Measurements from ENCODE around the gene AUTS2. TPM values are rescaled to one million over a fixed set of nuclear protein-coding genes. Genes with fewer than 3 reads are reported as not detected.

The AUTS2 gene
- total RNA-seq, 1 experiment from 2014 or later, result 256 TPM

GRCh38 chr7:69696686-69697685 is 98.7 kb downstream of the AUTS2 start:
- Histone ChIP-seq H3K9ac (ENCODE audit: extremely low read depth, insufficient read length, low read length) (no peak overlapping the region), H3K56ac (ENCODE audit: insufficient read length, low read depth, low read length) (no peak overlapping the region), H4K91ac (ENCODE audit: insufficient read length, low read depth, low read length) (no peak overlapping the region), H2BK12ac (ENCODE audit: insufficient read length, low read depth, low read length) (no peak overlapping the region), H2BK20ac (ENCODE audit: low read depth, low read length, poor library complexity, severe bottlenecking) (no peak overlapping the region), H3K14ac (ENCODE audit: insufficient read depth, low read length) (no peak overlapping the region), H3K9me3 (ENCODE audit: control insufficient read depth, low read depth, low read length) (no peaks in the 10 kb centered on the region), H4K8ac (replicated peaks; ENCODE audit: insufficient read length, low read depth, low read length) (no peak overlapping the region), H2AFZ (ENCODE audit: low read length) (no peak overlapping the region), H3K4ac (ENCODE audit: low read depth, low read length) (no peak overlapping the region), H3T11ph (ENCODE audit: low read length) (no peak overlapping the region), H3K79me1 (ENCODE audit: insufficient read depth, low read depth, low read length, poor library complexity, severe bottlenecking) (no peaks in the 10 kb centered on the region), H2BK5ac (ENCODE audit: insufficient read length, low read length) (no peak overlapping the region), H3K4me2 (ENCODE audit: insufficient read depth, insufficient read length, low read length) (no peak overlapping the region), H3K23me2 (ENCODE audit: insufficient read length, low read depth, low read length, poor library complexity, severe bottlenecking) (no peaks in the 10 kb centered on the region), H2BK120ac (ENCODE audit: low read depth, low read length, poor library complexity, severe bottlenecking) (no peak overlapping the region), H3K18ac (ENCODE audit: insufficient read length, low read depth, low read length) (no peak overlapping the region), H4K5ac (ENCODE audit: insufficient read length, low read depth, low read length) (no peak overlapping the region), H2BK15ac (ENCODE audit: low read depth, low read length) (no peak overlapping the region), H3K27ac (ENCODE audit: insufficient read length, low read depth, low read length) (no peak overlapping the region), H3K27me3 (ENCODE audit: insufficient read depth, low read length) (no peaks in the 10 kb centered on the region), H3K4me1 (ENCODE audit: insufficient read depth, low read length) (no peaks in the 10 kb centered on the region), H2AK5ac (ENCODE audit: insufficient read length, low read length) (no peak overlapping the region), H3K23ac (ENCODE audit: insufficient read length, low read depth, low read length) (no peak overlapping the region), H4K20me1 (ENCODE audit: control insufficient read depth, insufficient read depth, insufficient read length) (no peaks in the 10 kb centered on the region), H3K79me2 (ENCODE audit: insufficient read depth, low read length) (no peaks in the 10 kb centered on the region; the same call in 1 of the 2 replicates)
- no peak overlapping the region; a peak in 1 of 7 replicates for H3K27ac Mint-ChIP-seq
- no peaks in the 10 kb centered on the region for H3K36me3 Mint-ChIP-seq (ENCODE audit: insufficient read depth in 1 of 3, low read depth in 3 of 3)
- H3K4me3 Mint-ChIP-seq, result no peak overlapping the region
- peaks cover 5 to 9% of the 10 kb centered on the region in 2 experiments; a peak in 2 of 4 replicates for H3K4me1 Mint-ChIP-seq
- H3K27me3 Mint-ChIP-seq (ENCODE audit: low read depth), result no peaks in the 10 kb centered on the region; the same call in 1 of the 2 replicates
- WGBS (ENCODE audit: extremely low coverage, insufficient read length, low lambda C conversion rate), result no CpG with 5 or more reads among the region's 5 CpGs
- no peak for DNase-seq
- no peaks in the 10 kb centered on the region for H3K9me3 Mint-ChIP-seq
- TF ChIP-seq, protein P1, sequence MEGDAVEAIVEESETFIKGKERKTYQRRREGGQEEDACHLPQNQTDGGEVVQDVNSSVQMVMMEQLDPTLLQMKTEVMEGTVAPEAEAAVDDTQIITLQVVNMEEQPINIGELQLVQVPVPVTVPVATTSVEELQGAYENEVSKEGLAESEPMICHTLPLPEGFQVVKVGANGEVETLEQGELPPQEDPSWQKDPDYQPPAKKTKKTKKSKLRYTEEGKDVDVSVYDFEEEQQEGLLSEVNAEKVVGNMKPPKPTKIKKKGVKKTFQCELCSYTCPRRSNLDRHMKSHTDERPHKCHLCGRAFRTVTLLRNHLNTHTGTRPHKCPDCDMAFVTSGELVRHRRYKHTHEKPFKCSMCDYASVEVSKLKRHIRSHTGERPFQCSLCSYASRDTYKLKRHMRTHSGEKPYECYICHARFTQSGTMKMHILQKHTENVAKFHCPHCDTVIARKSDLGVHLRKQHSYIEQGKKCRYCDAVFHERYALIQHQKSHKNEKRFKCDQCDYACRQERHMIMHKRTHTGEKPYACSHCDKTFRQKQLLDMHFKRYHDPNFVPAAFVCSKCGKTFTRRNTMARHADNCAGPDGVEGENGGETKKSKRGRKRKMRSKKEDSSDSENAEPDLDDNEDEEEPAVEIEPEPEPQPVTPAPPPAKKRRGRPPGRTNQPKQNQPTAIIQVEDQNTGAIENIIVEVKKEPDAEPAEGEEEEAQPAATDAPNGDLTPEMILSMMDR (conservative IDR thresholded peaks at IDR 0.05), result no peak

All from H9 (cell line).